ENCODE results near the gene KLF15.

KLF15 gene

DNA sequence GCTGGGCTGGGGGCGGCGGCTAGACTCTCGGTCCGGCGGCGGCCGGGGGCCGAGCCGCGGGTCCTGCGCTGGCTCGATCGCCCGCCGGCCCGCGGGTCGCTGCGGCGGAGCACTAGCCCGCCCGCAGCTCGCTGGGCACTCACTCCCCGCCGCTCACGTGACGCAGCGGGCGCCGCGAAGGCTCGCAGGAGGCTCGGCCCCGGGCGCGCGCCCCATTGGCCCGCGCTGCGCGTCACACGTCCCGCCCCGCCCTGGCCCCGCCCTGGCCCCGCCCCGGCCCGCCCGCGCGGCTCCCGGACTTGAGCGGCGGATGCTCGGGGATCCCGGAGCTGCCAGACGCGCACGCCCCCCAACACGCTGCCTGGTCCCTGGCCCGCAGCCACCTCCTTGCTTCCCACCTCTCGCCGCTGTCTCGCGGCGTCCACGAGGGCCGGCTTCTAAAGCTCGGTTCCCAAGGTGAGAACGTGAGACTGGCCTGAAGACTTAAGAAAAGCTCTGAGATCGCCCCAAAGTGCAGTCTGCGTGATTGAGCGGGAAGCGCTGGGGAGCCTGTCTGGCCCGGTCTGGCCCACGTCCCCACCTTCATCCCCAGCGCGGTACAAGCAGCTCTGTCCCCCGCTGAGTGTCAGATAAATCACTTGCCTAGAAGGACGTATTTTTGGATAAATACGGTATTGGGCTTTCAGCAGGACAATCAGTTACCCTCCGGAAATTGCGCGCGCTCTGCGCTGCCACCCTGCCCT lies at the start of gene KLF15:
KLF15 (minus strand) TSS at position 114 of the 743 bp plus-strand sequence. CDS start 4,486 bp downstream, outside the sequence.
- DNase-seq (ENCODE audit: low spot score) = peak; percentile 98

- no peak for DNase-seq (ENCODE audit: low spot score)
Measured at GRCh38 chr3:126406389-126407296, 49.4 kb upstream of the KLF15 start.

DNA sequence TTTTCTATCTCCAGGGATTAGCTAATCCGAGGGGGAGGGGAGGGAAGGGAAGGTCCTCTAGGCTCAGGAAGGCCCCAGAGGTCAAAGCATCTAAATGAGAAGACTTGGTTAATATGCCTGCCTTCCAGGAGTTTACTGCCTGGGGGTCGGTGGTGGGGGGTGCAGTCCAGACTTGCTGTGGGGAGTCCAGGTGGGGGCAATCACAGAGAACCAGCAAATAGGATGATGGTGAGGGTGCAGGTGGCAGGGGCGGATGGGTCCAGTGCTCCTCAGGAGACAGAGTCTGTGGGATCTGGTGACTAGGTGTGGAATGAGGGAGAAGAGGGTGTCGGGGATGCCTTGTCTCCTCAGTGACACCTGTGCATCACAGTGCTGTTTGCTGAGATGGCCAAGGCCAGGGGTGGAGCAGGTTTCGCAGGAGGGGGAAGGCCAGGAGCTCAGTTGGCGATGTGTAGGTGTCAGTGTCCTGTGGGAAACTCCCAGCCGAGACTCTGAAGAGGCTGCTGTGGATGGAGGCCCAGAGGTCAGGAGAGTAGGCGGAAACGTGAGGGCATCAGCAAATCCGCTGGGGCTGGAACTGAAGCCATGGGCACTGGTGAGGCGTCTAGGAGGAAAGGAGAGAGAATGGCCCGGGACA lies 45.6 kb upstream of the KLF15 start:
- DNase-seq (ENCODE audit: low spot score) = no peak

- DNase-seq (ENCODE audit: low spot score) = no peak
Measured at GRCh38 chr3:126402178-126402577, 45.0 kb upstream of the KLF15 start.

DNA sequence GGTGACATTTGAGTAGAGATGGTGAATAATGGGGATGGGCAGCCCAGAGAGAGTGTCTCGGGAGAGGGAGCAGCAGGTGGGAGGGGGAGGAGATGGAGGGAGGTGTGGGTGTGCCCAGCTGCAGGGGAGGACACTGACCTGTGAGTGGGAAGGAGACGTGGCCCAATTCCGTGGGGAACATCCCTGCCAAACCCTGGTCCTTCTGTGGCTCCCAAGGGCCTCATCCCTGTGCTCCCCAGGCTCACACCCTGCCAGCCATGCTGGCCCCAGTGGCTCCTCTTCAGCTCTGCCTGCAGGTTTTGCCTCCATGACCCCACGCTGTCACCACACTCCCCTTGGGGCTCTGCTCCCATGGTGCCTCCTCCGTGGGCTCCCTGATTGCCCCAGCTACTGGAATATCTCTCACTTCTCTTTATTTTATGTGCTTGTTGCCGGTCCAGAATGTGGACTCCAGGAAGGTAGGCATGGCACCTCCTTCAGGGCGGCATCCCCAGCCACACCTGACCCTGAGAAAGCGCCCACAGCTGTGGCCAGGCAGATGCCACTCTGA lies 44.5 kb upstream of the KLF15 start:
- DNase-seq (ENCODE audit: low spot score) = no peak

GRCh38 chr3:126399756-126400155 lies 42.5 kb upstream of the KLF15 start:
- DNase-seq (ENCODE audit: low spot score) = no peak

GRCh38 chr3:126399351-126399735 lies 42.1 kb upstream of the KLF15 start:
- no peak for DNase-seq (ENCODE audit: low spot score)

- DNase-seq (ENCODE audit: low spot score) = no peak
Measured at GRCh38 chr3:126398423-126399350, 41.5 kb upstream of the KLF15 start.

GRCh38 chr3:126397610-126398422 lies 40.6 kb upstream of the KLF15 start:
- DNase-seq (ENCODE audit: low spot score) = no peak

DNA sequence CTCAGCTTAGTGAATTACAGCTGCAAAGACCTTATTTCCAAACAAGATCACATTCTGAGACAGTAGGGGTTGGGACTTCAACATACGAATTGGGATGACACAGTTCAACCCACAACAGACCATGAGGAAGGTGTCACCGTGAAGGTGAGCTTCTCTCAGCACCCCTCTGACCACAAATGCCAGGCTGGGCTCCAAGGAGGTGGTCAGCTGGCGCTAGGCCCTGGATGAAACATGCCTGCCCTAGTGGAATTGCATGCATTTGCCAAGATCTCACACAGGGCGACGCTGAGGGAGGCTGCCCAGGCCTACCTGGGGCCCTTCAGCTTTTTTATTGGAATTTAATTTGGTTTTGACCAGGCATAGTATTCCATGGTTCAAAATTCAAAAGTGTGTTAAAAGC lies 39.3 kb upstream of the KLF15 start:
- no peak for DNase-seq (ENCODE audit: low spot score)

GRCh38 chr3:126395846-126396513 lies 38.8 kb upstream of the KLF15 start:
- DNase-seq (ENCODE audit: low spot score) = no peak

DNA sequence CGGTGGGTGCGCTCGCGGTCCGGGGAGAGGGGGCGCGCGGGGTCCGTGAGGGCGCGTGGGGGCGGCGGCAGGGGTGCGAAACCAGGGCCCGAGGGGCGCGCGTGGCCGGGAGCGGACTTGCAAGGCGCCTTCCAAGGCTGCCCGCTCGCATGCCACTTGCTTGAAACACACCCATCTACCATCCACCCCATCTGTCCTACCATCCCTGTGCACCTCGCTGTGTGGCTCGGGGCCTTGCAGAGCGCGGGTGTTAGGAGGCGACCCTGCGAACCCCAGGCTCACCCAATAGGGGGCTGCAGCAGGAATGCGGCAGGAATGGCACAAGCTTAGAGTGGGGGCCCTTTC lies 37.7 kb upstream of the KLF15 start:
- no peak for DNase-seq (ENCODE audit: low spot score)

GRCh38 chr3:126394179-126394976 lies 37.2 kb upstream of the KLF15 start, which contains the start of gene CFAP100:
CFAP100 (plus strand) TSS chr3:126394909; CDS start chr3:126396001, 1,092 bp downstream.
- DNase-seq (ENCODE audit: low spot score) = peak; percentile 78

DNA sequence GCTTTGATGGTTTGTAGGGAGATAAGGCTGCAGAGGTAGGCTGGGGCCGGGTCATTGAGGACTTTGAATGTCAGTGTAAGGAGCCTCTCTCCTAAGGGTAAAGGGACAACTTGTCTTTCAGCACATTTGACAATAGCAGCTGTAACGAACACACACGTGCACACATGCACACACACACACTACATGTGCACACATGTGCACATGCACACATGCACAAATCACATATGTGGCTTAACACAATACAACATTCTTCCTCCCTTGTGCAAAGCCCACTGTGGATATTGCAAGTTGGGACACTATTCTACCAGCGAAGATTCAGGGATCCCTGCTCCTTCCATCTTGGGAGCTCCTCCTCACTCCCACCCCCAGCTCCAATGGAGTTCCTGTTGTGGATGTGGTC lies 36.4 kb upstream of the KLF15 start:
- no peak for DNase-seq (ENCODE audit: low spot score)

DNA sequence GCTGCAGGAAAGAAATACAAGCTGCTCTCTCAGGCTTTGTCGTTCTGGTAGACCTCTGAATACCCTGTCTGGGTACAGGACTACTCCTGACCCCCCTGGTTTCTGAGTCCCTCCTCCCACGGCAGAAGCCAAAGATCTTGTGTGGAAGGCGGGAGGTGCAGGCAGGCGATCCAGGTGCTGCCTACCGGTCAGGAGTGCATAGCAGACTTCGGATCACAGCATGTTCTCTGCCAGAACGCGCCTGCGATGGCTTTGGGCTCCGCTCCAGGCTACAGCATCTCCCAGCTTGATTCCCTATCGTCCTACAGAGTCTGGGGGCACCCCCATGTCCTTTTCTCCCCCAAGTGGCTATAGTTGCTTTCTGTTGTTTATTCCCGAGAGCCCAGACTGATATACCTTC lies 35.0 kb upstream of the KLF15 start:
- DNase-seq (ENCODE audit: low spot score) = no peak

DNA sequence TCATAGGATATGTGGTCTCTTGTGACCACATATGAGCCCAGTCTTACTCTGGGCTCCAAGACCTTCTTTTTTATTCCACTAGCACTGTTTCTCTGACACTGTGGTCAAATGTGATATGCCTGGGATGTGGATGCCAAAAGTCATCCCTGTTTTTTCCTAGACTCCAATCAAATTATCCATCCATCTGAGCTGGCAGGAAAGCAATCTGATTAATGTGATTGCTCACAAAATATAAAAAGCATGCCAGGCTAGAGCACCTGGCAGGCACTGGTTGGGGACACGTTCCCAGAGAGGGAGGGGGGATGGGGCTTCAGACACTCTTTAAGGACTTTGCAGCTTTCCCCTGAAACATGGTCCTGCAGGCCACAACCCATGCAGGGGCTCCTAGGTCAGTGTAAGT lies 34.4 kb upstream of the KLF15 start:
- DNase-seq (ENCODE audit: low spot score) = no peak

GRCh38 chr3:126390751-126391150 lies 33.5 kb upstream of the KLF15 start:
- no peak for DNase-seq (ENCODE audit: low spot score)

- no peak for DNase-seq (ENCODE audit: low spot score)
Measured at GRCh38 chr3:126390201-126390600, 33.0 kb upstream of the KLF15 start.

GRCh38 chr3:126389794-126390146 lies 32.6 kb upstream of the KLF15 start:
- no peak for DNase-seq (ENCODE audit: low spot score)
